G401.6 (cell line): ENCODE data around the gene TTLL9.

Source experiments
- FAIRE-seq: peaks from 2 replicates; lab custom pipeline; 2012; peaks lifted over from hg19 to GRCh38; lab: Jason Lieb, UNC

TTLL9 gene

DNA sequence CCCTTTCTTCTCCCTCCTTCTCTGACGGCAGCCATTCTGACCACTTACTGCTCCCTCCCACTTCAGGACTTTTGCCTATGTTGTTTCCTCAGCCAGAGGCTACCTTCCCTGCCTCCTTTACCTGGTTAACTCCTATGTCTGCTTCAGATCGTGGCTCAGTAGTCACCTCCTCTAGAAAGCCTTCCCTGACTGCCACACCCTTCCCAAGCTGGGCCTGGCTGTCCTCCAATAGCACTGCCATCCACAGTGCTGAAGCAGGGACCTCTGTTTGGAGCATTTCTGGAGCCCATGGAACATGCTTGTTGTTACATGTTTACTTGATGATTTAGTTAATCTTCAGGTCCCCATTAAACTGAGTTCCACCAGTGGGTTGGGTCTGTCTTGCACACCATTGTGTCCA, 111.3 kb downstream of the TTLL9 start:
- FAIRE-seq = no peak

DNA sequence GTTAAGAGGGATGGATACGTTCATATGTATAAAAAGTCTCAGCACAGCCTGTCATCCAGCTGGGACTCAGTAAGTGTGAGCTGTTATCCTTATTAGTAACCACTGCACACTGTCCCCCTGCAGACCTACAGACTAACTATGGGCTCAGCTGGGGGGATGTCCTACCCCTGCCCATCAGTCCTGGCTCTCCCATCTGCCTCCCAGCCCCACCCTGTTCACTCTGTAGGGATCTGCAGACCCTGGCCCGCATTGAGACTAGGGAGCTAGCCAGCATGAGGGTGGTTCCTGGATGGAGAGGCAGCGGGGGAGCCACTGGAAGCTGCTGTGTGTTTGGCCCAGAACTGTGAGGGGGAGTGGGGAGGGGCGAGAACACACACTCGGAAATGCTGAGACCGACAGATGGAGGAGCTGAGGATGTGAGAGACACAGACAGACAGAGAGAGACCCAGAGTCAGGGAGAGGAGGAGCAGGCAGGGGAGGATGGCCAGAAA, 114.6 kb downstream of the TTLL9 start:
- no peak for FAIRE-seq

DNA sequence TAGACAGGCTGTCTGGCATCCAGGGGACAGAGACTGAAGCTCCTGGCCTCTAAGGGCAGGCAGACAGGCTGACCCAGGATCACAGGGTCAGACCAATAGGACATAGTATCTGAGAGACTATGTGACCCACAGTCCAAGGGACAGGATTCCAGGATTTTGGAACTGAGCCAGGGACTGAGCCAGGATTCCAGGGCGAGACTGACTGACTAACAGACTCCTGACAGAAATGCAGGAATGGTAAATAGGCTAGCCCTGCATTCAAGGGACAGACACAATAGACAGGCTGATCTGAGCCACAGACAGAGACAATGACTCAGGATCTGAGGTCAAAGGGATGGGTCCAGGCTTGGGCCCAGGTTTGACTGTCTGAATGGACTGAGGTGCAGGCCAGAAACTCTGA, 117.3 kb downstream of the TTLL9 start:
- no peak for FAIRE-seq

DNA sequence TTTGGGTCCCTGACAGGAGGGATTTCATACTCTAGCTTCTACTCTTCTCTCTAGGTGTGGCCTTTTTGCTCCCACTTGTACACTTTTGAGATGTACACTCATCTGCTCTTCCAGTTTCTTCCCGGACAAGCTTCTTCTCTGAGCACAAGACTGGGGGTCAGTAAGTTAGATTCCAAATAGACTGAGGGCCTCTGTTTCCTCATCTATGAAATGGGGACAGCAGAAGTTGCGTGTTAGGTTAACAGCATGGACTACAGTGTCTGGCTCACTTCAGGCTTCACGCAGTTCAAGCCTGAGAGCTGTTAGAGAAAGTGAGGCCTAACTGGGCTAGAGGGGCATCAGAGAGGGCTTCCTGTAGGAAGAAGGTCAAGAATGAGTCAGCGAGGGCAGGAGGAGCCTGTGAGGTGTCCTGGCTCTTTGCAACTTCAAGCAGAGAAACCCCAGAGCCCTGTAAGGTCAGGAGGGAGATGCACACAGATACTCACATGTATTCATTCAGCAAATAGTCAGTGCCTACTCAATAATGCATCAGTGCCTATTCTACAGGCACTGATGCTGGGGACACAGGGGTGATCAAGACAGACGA, 118.1 kb downstream of the TTLL9 start:
- FAIRE-seq = no peak

DNA sequence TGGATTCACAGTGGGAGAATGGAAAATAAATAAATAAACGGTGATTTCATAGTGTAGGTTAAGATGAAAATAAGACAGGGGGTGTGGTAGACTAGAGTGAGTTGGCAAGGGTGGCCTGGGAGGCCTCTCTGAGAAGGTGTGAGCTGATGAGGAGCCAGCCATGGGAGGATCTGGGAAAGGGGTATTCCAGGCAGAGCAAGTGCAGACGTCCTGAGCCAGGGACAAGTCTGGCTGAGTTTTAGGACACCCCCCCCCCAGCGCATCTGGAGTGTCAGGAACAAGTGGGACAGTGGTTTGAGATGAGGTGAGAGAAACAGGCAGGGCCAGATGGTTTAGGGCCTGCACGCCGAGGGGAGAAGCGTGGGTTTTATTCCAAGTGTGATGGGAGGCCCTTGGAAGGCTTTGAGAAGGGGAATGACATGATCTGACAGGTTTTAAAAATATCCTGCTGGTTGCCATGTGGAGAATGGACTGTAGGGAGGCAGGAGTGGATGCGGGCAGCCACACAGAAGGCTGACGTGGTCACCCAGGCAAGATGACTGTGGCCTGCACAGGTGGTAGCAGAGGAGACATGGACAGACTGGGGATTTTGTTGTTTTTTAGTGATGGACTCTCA, 118.7 kb downstream of the TTLL9 start:
- FAIRE-seq = no peak

DNA sequence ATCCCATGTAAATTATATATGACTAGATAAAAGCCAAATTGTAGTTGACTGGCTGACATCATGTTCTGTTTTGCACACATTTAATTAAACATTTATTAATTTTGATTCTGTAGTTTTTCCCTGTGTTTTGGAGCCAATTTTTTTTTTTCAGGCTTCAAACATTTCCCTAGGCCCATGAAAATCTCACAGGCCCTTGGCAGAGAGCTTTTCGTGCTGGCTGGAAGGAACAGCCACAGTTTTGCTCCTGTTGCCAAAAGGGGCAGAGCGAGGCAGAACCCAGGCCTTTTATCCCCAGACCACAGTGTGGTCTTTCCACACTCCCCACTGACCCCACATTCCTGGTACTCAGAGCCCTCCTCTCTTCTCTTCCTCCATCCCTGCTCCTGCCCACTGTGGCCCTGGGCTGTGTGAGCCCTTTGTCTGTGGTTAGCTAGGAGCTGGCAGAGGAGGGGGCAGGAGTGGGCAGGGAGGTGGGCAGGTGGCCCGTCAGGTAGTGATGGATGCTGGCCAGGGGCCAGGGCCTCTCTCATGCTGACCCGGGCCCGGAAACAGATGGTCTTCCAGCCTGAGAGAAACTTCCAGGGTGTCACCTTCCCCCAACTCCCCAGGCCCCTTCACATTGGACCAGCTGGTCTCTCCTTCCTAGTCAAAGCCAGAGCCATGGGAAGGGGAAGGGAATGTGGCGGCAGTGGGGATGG, 120.4 kb downstream of the TTLL9 start:
- peak; percentile 23 for FAIRE-seq

DNA sequence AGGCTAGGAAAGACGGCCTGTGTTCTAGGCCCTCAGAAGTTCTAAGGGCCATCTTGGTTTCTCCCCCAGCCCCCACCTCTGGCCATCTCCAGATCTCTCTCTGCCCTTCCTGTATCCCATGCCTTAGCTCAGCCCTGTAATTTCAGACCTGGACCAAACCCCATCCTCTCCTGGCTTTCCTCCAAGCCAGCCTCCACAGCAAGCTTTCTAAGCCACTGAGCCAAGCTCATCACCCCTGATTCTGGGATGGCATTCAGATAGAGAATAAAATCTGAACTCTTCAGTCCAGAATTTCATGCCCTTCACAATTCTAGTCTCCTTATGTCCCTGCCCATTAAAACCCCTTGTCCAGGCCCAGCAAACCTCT, 120.9 kb downstream of the TTLL9 start:
- FAIRE-seq = no peak

DNA sequence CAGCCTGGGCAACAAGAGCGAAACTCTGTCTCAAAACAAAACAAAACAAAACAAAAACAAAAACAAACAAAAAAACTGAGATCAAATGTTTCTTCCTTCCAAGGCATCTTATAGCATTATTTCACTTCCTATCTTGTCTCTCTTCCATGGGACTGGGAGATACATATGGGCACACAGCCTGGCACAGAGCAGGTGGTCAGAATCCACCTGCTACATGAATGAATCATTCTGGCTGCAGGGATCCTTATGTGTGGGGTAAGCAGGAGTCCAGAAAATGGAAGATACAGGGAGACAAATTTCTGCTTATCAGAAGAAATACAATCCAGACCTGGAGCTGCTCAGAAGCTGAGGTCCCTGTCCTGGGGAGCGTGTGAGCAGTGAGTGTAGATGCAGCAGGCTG, 121.7 kb downstream of the TTLL9 start:
- FAIRE-seq = no peak
